Endodermal cell (in vitro differentiated cells): ENCODE data around the gene SLC12A8. TPM values are rescaled to one million over a fixed set of nuclear protein-coding genes. Genes with fewer than 3 reads are reported as not detected.
"Not testable (repeated sequence)": the region's sequence is repeated elsewhere in the genome, so short reads cannot be mapped to it uniquely, and the experiment has no call there.

Experiments used
- DNase-seq: peaks from one replicate; pipeline ENCODE4 v3.0.0-alpha.2; 2017
- H3K27ac ChIP-seq: 2 replicates; pipeline ENCODE4 v1.5.1; 2013; ENCODE audit warnings: mild to moderate bottlenecking, low read depth, low read length, moderate library complexity
- H3K27me3 ChIP-seq: 2 replicates; pipeline ENCODE4 v1.6.1; 2013; ENCODE audit warnings: mild to moderate bottlenecking, low read length, moderate library complexity; ENCODE audit not compliant: insufficient read depth, control insufficient read depth, poor library complexity, severe bottlenecking
- H3K36me3 ChIP-seq: 2 replicates; pipeline ENCODE4 v1.7.0; 2013; ENCODE audit warnings: mild to moderate bottlenecking, low read length, moderate library complexity; ENCODE audit not compliant: control insufficient read depth, insufficient read depth
- H3K4me1 ChIP-seq: one replicate; pipeline ENCODE4 v1.7.0; 2013; ENCODE audit warnings: low read length; ENCODE audit not compliant: control insufficient read depth, insufficient read depth
- H3K4me3 ChIP-seq: 2 replicates; pipeline ENCODE4 v1.5.1; 2013; ENCODE audit warnings: mild to moderate bottlenecking, low read length, moderate library complexity
- H3K9ac ChIP-seq: 2 replicates; pipeline ENCODE4 v1.6.1; 2013; ENCODE audit warnings: mild to moderate bottlenecking, low read length, moderate library complexity; ENCODE audit not compliant: poor library complexity, severe bottlenecking; ENCODE audit errors: extremely low read depth
- H3K9me3 ChIP-seq: 2 replicates; pipeline ENCODE4 v1.6.1; 2013; ENCODE audit warnings: mild to moderate bottlenecking, low read length, moderate library complexity; ENCODE audit not compliant: control insufficient read depth
- H3K27ac Mint-ChIP-seq: 2 replicates; pipeline ENCODE4 v1.8.0; 2020; ENCODE audit warnings: mixed read lengths
- H3K27me3 Mint-ChIP-seq: 2 replicates; pipeline ENCODE4 v1.8.0; 2021; ENCODE audit warnings: mild to moderate bottlenecking, mixed read lengths; ENCODE audit not compliant: insufficient read depth
- H3K36me3 Mint-ChIP-seq: 2 replicates; pipeline ENCODE4 v1.8.0; 2020; ENCODE audit warnings: low read depth, mixed read lengths
- H3K4me1 Mint-ChIP-seq: 2 replicates; pipeline ENCODE4 v1.8.0; 2020; ENCODE audit warnings: mixed read lengths
- H3K4me3 Mint-ChIP-seq: 2 replicates; pipeline ENCODE4 v1.8.0; 2020; ENCODE audit warnings: mild to moderate bottlenecking, moderate library complexity, mixed read lengths
- H3K9me3 Mint-ChIP-seq: 2 replicates; pipeline ENCODE4 v1.8.0; 2020; ENCODE audit warnings: mild to moderate bottlenecking, mixed read lengths
- CTCF ChIP-seq: fragments of 200-600 bp; sonication (generic); conservative IDR thresholded peaks from 2 replicates; pipeline ENCODE4 v1.5.0; 2021; ENCODE audit warnings: antibody characterized with exemption, mild to moderate bottlenecking
- WGBS, 2 experiments: methylation state at CpG; one replicate each; pipeline versions ENCODE4 v1.1.5 to v1.1.7; 2013; ENCODE audit warnings: missing lambda C conversion rate in 2 of 2, mixed read lengths in 1 of 2; ENCODE audit not compliant: insufficient coverage in 1 of 2, insufficient read length in 1 of 2; 5-methylcytosine and 5-hydroxymethylcytosine counted together
- total RNA-seq, 2 donors: library from RNA; stranded (reverse); fragmentation: NEBNext Ultra II Directional in 1 of 2; extraction: Animal tissue kit (Norgen Biotek cat#: 25700) in 1 of 2; gene quantifications; 2 replicates in 1 of 2; 3 replicates in 1 of 2; pipeline ENCODE4 v1.2.1, GENCODE V29; 2021

The SLC12A8 gene
- total RNA-seq, 2 donors from 2014 or later = 17.3 to 18.6 TPM

- Histone ChIP-seq H3K36me3 (no peaks in the 10 kb centered on the region), H3K27me3 (no peaks in the 10 kb centered on the region), H3K27ac (no peak overlapping the region), H3K9me3 (no peaks in the 10 kb centered on the region), H3K4me3 (no peak overlapping the region), H3K9ac (no peak overlapping the region), H3K4me1 (no peaks in the 10 kb centered on the region)
- WGBS, 2 experiments = 89 to 97% methylated on average over 5 to 6 of the region's 6 CpGs
- Mint-ChIP-seq H3K4me1 (no peaks in the 10 kb centered on the region), H3K27ac (no peak overlapping the region), H3K4me3 (no peak overlapping the region), H3K27me3 (no peaks in the 10 kb centered on the region), H3K36me3 (peaks cover 26% of the 10 kb centered on the region), H3K9me3 (no peaks in the 10 kb centered on the region)
- no peak for TF ChIP-seq CTCF
- no peak for DNase-seq
These were observed 124.7 kb downstream of the SLC12A8 start for GRCh38 chr3:125087768-125088391.

- Histone ChIP-seq H3K4me3 (no peak overlapping the region), H3K9me3 (no peaks in the 10 kb centered on the region), H3K4me1 (no peaks in the 10 kb centered on the region), H3K36me3 (no peaks in the 10 kb centered on the region), H3K9ac (no peak overlapping the region), H3K27ac (no peak overlapping the region), H3K27me3 (no peaks in the 10 kb centered on the region)
- Mint-ChIP-seq H3K9me3 (no peaks in the 10 kb centered on the region), H3K36me3 (peaks cover 23% of the 10 kb centered on the region), H3K27me3 (no peaks in the 10 kb centered on the region), H3K27ac (no peak overlapping the region), H3K4me3 (no peak overlapping the region), H3K4me1 (no peaks in the 10 kb centered on the region)
- no peak for TF ChIP-seq CTCF
- no peak for DNase-seq
These were observed 127.4 kb downstream of the SLC12A8 start for GRCh38 chr3:125085166-125085565.

- no peak for TF ChIP-seq CTCF
- no peak overlapping the region for H3K4me3 ChIP-seq
- H3K9me3 ChIP-seq = no peaks in the 10 kb centered on the region
- H3K4me3 Mint-ChIP-seq = no peak overlapping the region
- no peak overlapping the region for H3K27ac Mint-ChIP-seq
- no peaks in the 10 kb centered on the region for H3K9me3 Mint-ChIP-seq
- no peak for DNase-seq
- no peaks in the 10 kb centered on the region for H3K4me1 ChIP-seq
- WGBS, 2 experiments = 88 to 98% methylated on average over 6 to 10 of the region's 10 CpGs
- peaks cover 28% of the 10 kb centered on the region for H3K36me3 Mint-ChIP-seq
- no peaks in the 10 kb centered on the region for H3K27me3 ChIP-seq
- H3K9ac ChIP-seq = no peak overlapping the region
- no peak overlapping the region for H3K27ac ChIP-seq
- no peaks in the 10 kb centered on the region for H3K36me3 ChIP-seq
- no peaks in the 10 kb centered on the region for H3K4me1 Mint-ChIP-seq
- H3K27me3 Mint-ChIP-seq = no peaks in the 10 kb centered on the region
These were observed 128.8 kb downstream of the SLC12A8 start for GRCh38 chr3:125083776-125084175.

- H3K27me3 ChIP-seq, H3K27me3 Mint-ChIP-seq, H3K4me3 Mint-ChIP-seq, H3K27ac Mint-ChIP-seq, H3K4me3 ChIP-seq, H3K36me3 ChIP-seq, H3K9ac ChIP-seq, H3K9me3 Mint-ChIP-seq, H3K4me1 ChIP-seq, DNase-seq, H3K27ac ChIP-seq, H3K9me3 ChIP-seq, H3K4me1 Mint-ChIP-seq: not testable (repeated sequence)
- H3K36me3 Mint-ChIP-seq = peaks cover 35% of the 10 kb centered on the region
- WGBS, 2 experiments = 81 to 83% methylated on average over 3 to 4 of the region's 4 CpGs
These were observed 130.2 kb downstream of the SLC12A8 start for GRCh38 chr3:125082339-125082738.
